Calu3 (cell line): ENCODE measurements around the gene ZNF341. TPM values are rescaled to one million over a fixed set of nuclear protein-coding genes. Genes with fewer than 3 reads are reported as not detected.

ENCODE experiments used
- BruUV-seq: library from RNA; stranded (reverse); fragments of 400-500 nt; replicated peaks from 2 replicates; lab custom pipeline; 2021; lab: Mats Ljungman, UMichigan
- CTCF ChIA-PET: fragments of 300-600 bp; sonication (Branson Sonifier 250); formaldehyde crosslinking; loops from one replicate; lab custom pipeline; 2022; ENCODE audit warnings: antibody characterized with exemption; lab: Charles Lee
- DNase-seq: peaks from one replicate; pipeline ENCODE4 v3.0.0; 2022
- H3K27ac Mint-ChIP-seq: one replicate; pipeline ENCODE4 v1.8.0; 2022; ENCODE audit warnings: mixed read lengths; ENCODE audit not compliant: unreplicated experiment
- H3K27me3 Mint-ChIP-seq: one replicate; pipeline ENCODE4 v1.8.0; 2022; ENCODE audit warnings: mixed read lengths; ENCODE audit not compliant: unreplicated experiment
- H3K36me3 Mint-ChIP-seq: one replicate; pipeline ENCODE4 v1.8.0; 2022; ENCODE audit warnings: mild to moderate bottlenecking, moderate library complexity, mixed read lengths; ENCODE audit not compliant: insufficient read depth, unreplicated experiment
- H3K4me1 Mint-ChIP-seq: one replicate; pipeline ENCODE4 v1.8.0; 2022; ENCODE audit warnings: mild to moderate bottlenecking, low read depth, mixed read lengths; ENCODE audit not compliant: unreplicated experiment
- H3K4me3 Mint-ChIP-seq: one replicate; pipeline ENCODE4 v1.8.0; 2022; ENCODE audit warnings: mild to moderate bottlenecking, low read depth, moderate library complexity, mixed read lengths; ENCODE audit not compliant: unreplicated experiment
- H3K9me3 Mint-ChIP-seq: one replicate; pipeline ENCODE4 v1.8.0; 2022; ENCODE audit warnings: low read depth, mixed read lengths; ENCODE audit not compliant: unreplicated experiment
- CTCF ChIP-seq: fragments of 200-600 bp; IDR thresholded peaks from one replicate; pipeline ENCODE4 v1.8.0; 2022; ENCODE audit warnings: antibody characterized with exemption; ENCODE audit not compliant: unreplicated experiment
- intact Hi-C: fragments of 100-400 bp; cut with micrococcal nuclease; formaldehyde crosslinking; loops from one replicate; pipeline ENCODE4 v1.10.0; 2022; ENCODE audit not compliant: unreplicated experiment
- total RNA-seq: library from RNA; stranded (reverse); gene quantifications from 2 replicates; pipeline ENCODE4 v1.2.3, GENCODE V29; 2022

Gene ZNF341
- total RNA-seq, 1 experiment from 2014 or later: 12.9 TPM

- Mint-ChIP-seq H3K9me3 (peaks cover 6% of the 10 kb centered on the region), H3K27ac (no peak overlapping the region), H3K36me3 (peaks cover 10% of the 10 kb centered on the region), H3K27me3 (no peaks in the 10 kb centered on the region), H3K4me1 (no peaks in the 10 kb centered on the region), H3K4me3 (no peak overlapping the region)
- CTCF ChIA-PET: interaction anchor here (0.6 kb wide), 1 partner anchor 9 kb away, joined by 3 read pairs; no protein-coding TSS in a partner anchor
- TF ChIP-seq CTCF: no peak
- no TSS peak for BruUV-seq
- intact Hi-C loops: no loop called here
- DNase-seq: no peak
Measured at GRCh38 chr20:33761698-33762250, 30.0 kb downstream of the ZNF341 start.

GRCh38 chr20:33765099-33765498 is 33.3 kb downstream of the ZNF341 start:
- no peak overlapping the region for H3K4me3 Mint-ChIP-seq
- no peaks in the 10 kb centered on the region for H3K27me3 Mint-ChIP-seq
- no peaks in the 10 kb centered on the region for H3K9me3 Mint-ChIP-seq
- intact Hi-C loops: no loop called here
- BruUV-seq: no TSS peak
- no peak for TF ChIP-seq CTCF
- CTCF ChIA-PET: no interaction called here
- no peak for DNase-seq
- peaks cover 4% of the 10 kb centered on the region for H3K36me3 Mint-ChIP-seq
- H3K4me1 Mint-ChIP-seq: no peaks in the 10 kb centered on the region
- no peak overlapping the region for H3K27ac Mint-ChIP-seq

GRCh38 chr20:33765592-33765991 is 33.8 kb downstream of the ZNF341 start:
- Mint-ChIP-seq H3K36me3 (peaks cover 4% of the 10 kb centered on the region), H3K4me1 (no peaks in the 10 kb centered on the region), H3K27ac (no peak overlapping the region), H3K9me3 (no peaks in the 10 kb centered on the region), H3K27me3 (no peaks in the 10 kb centered on the region), H3K4me3 (no peak overlapping the region)
- TF ChIP-seq CTCF: no peak
- intact Hi-C loops: no loop called here
- no peak for DNase-seq
- BruUV-seq: no TSS peak
- CTCF ChIA-PET: no interaction called here

- BruUV-seq: no TSS peak
- Mint-ChIP-seq H3K4me1 (peaks cover 1% of the 10 kb centered on the region), H3K9me3 (no peaks in the 10 kb centered on the region), H3K36me3 (peaks cover 4% of the 10 kb centered on the region), H3K4me3 (no peak overlapping the region), H3K27me3 (no peaks in the 10 kb centered on the region), H3K27ac (no peak overlapping the region)
- intact Hi-C loops: no loop called here
- no peak for TF ChIP-seq CTCF
- DNase-seq: no peak
- CTCF ChIA-PET: no interaction called here
Measured at GRCh38 chr20:33766686-33767085, 34.9 kb downstream of the ZNF341 start.
